Trophoblast cell (in vitro differentiated cells and primary cell): ENCODE measurements around the gene RPTOR.

Experiments used
- DNase-seq, 2 donors: peaks; one replicate each; pipeline ENCODE4 v3.0.0-alpha.2; 2016
- H2AFZ ChIP-seq: 2 replicates; pipeline ENCODE4 v1.6.1; 2013; ENCODE audit warnings: low read length, moderate library complexity, mild to moderate bottlenecking; ENCODE audit not compliant: insufficient read depth, poor library complexity
- H2AK5ac ChIP-seq: 2 replicates; pipeline ENCODE4 v1.6.1; 2013; ENCODE audit warnings: mild to moderate bottlenecking, low read length
- H2BK120ac ChIP-seq: 2 replicates; pipeline ENCODE4 v1.6.1; 2013; ENCODE audit warnings: low read length, mild to moderate bottlenecking, moderate library complexity; ENCODE audit not compliant: insufficient read depth, poor library complexity
- H2BK12ac ChIP-seq: 2 replicates; pipeline ENCODE4 v1.6.1; 2013; ENCODE audit warnings: mild to moderate bottlenecking, low read length, moderate library complexity
- H2BK5ac ChIP-seq: 2 replicates; pipeline ENCODE4 v1.6.1; 2013; ENCODE audit warnings: low read length, low read depth, moderate library complexity, mild to moderate bottlenecking; ENCODE audit not compliant: poor library complexity
- H3K14ac ChIP-seq: 2 replicates; pipeline ENCODE4 v1.6.1; 2013; ENCODE audit warnings: mild to moderate bottlenecking, low read length
- H3K18ac ChIP-seq: 2 replicates; pipeline ENCODE4 v1.6.1; 2013; ENCODE audit warnings: mild to moderate bottlenecking, low read length
- H3K23ac ChIP-seq: 2 replicates; pipeline ENCODE4 v1.6.1; 2013; ENCODE audit warnings: low read length
- H3K27ac ChIP-seq: 2 replicates; pipeline ENCODE4 v1.5.1; 2013; ENCODE audit warnings: low read depth, mild to moderate bottlenecking, inconsistent platforms, low read length, moderate library complexity
- H3K27me3 ChIP-seq: 2 replicates; pipeline ENCODE4 v1.6.1; 2013; ENCODE audit warnings: inconsistent platforms, mild to moderate bottlenecking, low read length, moderate library complexity; ENCODE audit not compliant: insufficient read depth
- H3K36me3 ChIP-seq, 2 experiments: 1 replicate in 1 of 2; 2 replicates in 1 of 2; pipeline ENCODE4 v1.6.1; 2013; ENCODE audit warnings: low read length in 2 of 2, mild to moderate bottlenecking in 2 of 2, moderate library complexity in 1 of 2; ENCODE audit not compliant: insufficient read depth in 2 of 2, control insufficient read depth in 1 of 2
- H3K4ac ChIP-seq: 2 replicates; pipeline ENCODE4 v1.6.1; 2013; ENCODE audit warnings: low read depth, mild to moderate bottlenecking, low read length, moderate library complexity
- H3K4me1 ChIP-seq, 2 experiments: 1 replicate in 1 of 2; 2 replicates in 1 of 2; pipeline ENCODE4 v1.6.1; 2013; ENCODE audit warnings: low read length in 2 of 2, mild to moderate bottlenecking in 2 of 2, moderate library complexity in 1 of 2; ENCODE audit not compliant: insufficient read depth in 2 of 2, control insufficient read depth in 1 of 2
- H3K4me2 ChIP-seq: 2 replicates; pipeline ENCODE4 v1.6.1; 2013; ENCODE audit warnings: inconsistent platforms, mild to moderate bottlenecking, low read length, moderate library complexity
- H3K4me3 ChIP-seq: 2 replicates; pipeline ENCODE4 v1.5.1; 2013; ENCODE audit warnings: mild to moderate bottlenecking, low read depth, low read length, inconsistent platforms
- H3K79me1 ChIP-seq: one replicate; pipeline ENCODE4 v1.6.1; 2013; ENCODE audit warnings: low read length
- H3K79me2 ChIP-seq: 2 replicates; pipeline ENCODE4 v1.6.1; 2013; ENCODE audit warnings: low read length, mild to moderate bottlenecking; ENCODE audit not compliant: control insufficient read depth, insufficient read depth, poor library complexity
- H3K9ac ChIP-seq: 2 replicates; pipeline ENCODE4 v1.6.1; 2013; ENCODE audit warnings: mild to moderate bottlenecking, low read length
- H3K9me3 ChIP-seq: 2 replicates; pipeline ENCODE4 v1.6.1; 2013; ENCODE audit warnings: low read depth, mild to moderate bottlenecking, control low read depth, inconsistent platforms, low read length; ENCODE audit not compliant: insufficient read depth
- H4K12ac ChIP-seq: 2 replicates; pipeline ENCODE4 v1.6.1; 2013; ENCODE audit warnings: low read depth, mild to moderate bottlenecking, low read length, moderate library complexity
- H4K8ac ChIP-seq: 2 replicates; pipeline ENCODE4 v1.6.1; 2013; ENCODE audit warnings: low read depth, mild to moderate bottlenecking, low read length, moderate library complexity
- H4K91ac ChIP-seq: one replicate; pipeline ENCODE4 v1.6.1; 2013; ENCODE audit warnings: low read depth, mild to moderate bottlenecking, low read length, moderate library complexity
- WGBS: extraction: QIAGEN DNeasy Blood & Tissue Kit; methylation state at CpG from one replicate; pipeline ENCODE4 v1.1.7; 2013; ENCODE audit warnings: missing lambda C conversion rate; ENCODE audit not compliant: insufficient read length, insufficient coverage; ENCODE audit errors: extremely low coverage; 5-methylcytosine and 5-hydroxymethylcytosine counted together

The RPTOR gene

GRCh38 chr17:80773243-80773991 lies 228.8 kb downstream of the RPTOR start:
- peak overlapping the region; percentile 39 for H3K4ac ChIP-seq

GRCh38 chr17:80774146-80774545 lies 229.5 kb downstream of the RPTOR start:
- peaks cover 2% of the 10 kb centered on the region for H3K9me3 ChIP-seq
- peaks cover 36 to 37% of the 10 kb centered on the region in 2 experiments for H3K4me1 ChIP-seq
- no CpG with 5 or more reads among the region's 20 CpGs for WGBS
- no peaks in the 10 kb centered on the region for H3K27me3 ChIP-seq
- H2AK5ac ChIP-seq = no peak overlapping the region
- no peaks in the 10 kb centered on the region for H3K79me2 ChIP-seq
- H3K79me1 ChIP-seq = peaks cover 11% of the 10 kb centered on the region
- no peak overlapping the region for H3K23ac ChIP-seq
- peak overlapping the region; percentile 10 for H3K14ac ChIP-seq
- H4K91ac ChIP-seq = peak overlapping the region; percentile 7
- H3K4ac ChIP-seq = no peak overlapping the region
- peak overlapping the region; percentile 51 for H3K27ac ChIP-seq
- no peak overlapping the region for H2AFZ ChIP-seq
- H3K36me3 ChIP-seq = no peaks in the 10 kb centered on the region
- H4K12ac ChIP-seq = no peak overlapping the region
- H2BK12ac ChIP-seq = peak overlapping the region; percentile 38
- no peak overlapping the region for H2BK120ac ChIP-seq
- DNase-seq = no peak
- H3K18ac ChIP-seq = peak overlapping the region; percentile 12
- no peak overlapping the region for H3K4me3 ChIP-seq
- peak overlapping the region; percentile 10 for H2BK5ac ChIP-seq
- no peak overlapping the region for H3K9ac ChIP-seq
- H4K8ac ChIP-seq = no peak overlapping the region
- H3K4me2 ChIP-seq = no peak overlapping the region

More at GRCh38 chr17:80773243-80773991, 228.8 kb downstream of the RPTOR start:
- no peak overlapping the region for H3K23ac ChIP-seq
- no peak for DNase-seq
- peaks cover 11% of the 10 kb centered on the region for H3K79me1 ChIP-seq
- no CpG with 5 or more reads among the region's 19 CpGs for WGBS
- peak overlapping the region; percentile 35 for H2BK5ac ChIP-seq
- H4K12ac ChIP-seq = no peak overlapping the region
- H3K9ac ChIP-seq = no peak overlapping the region
- no peaks in the 10 kb centered on the region for H3K79me2 ChIP-seq
- peak overlapping the region; percentile 26 for H2BK120ac ChIP-seq
- H2BK12ac ChIP-seq = peak overlapping the region; percentile 88
- peak overlapping the region; percentile 44 for H3K14ac ChIP-seq
- peak overlapping the region; percentile 62 for H3K27ac ChIP-seq
- peaks cover 36 to 37% of the 10 kb centered on the region in 2 experiments for H3K4me1 ChIP-seq
- no peaks in the 10 kb centered on the region for H3K36me3 ChIP-seq
- peak overlapping the region; percentile 35 for H2AK5ac ChIP-seq
- H4K8ac ChIP-seq = peak overlapping the region; percentile 30
- H3K27me3 ChIP-seq = no peaks in the 10 kb centered on the region
- H3K18ac ChIP-seq = peak overlapping the region; percentile 54
- H3K9me3 ChIP-seq = peaks cover 4% of the 10 kb centered on the region
- no peak overlapping the region for H3K4me2 ChIP-seq
- H2AFZ ChIP-seq = no peak overlapping the region
- H3K4me3 ChIP-seq = no peak overlapping the region
- peak overlapping the region; percentile 66 for H4K91ac ChIP-seq

GRCh38 chr17:80774643-80775281 lies 230.1 kb downstream of the RPTOR start:
- Histone ChIP-seq H3K27me3 (no peaks in the 10 kb centered on the region), H3K9ac (no peak overlapping the region), H3K4me3 (no peak overlapping the region), H2AK5ac (no peak overlapping the region), H3K4ac (no peak overlapping the region), H3K27ac (peak overlapping the region; percentile 51), H3K4me2 (no peak overlapping the region), H4K8ac (no peak overlapping the region), H3K23ac (no peak overlapping the region), H3K14ac (no peak overlapping the region), H3K18ac (no peak overlapping the region), H2BK120ac (no peak overlapping the region), H3K79me2 (no peaks in the 10 kb centered on the region), H2BK5ac (peak overlapping the region; percentile 10), H3K4me1 (peaks cover 36 to 42% of the 10 kb centered on the region in 2 experiments), H3K9me3 (no peaks in the 10 kb centered on the region), H2AFZ (no peak overlapping the region), H3K79me1 (peaks cover 11% of the 10 kb centered on the region), H4K12ac (no peak overlapping the region), H3K36me3 (peaks cover 0 to 2% of the 10 kb centered on the region in 2 experiments), H4K91ac (peak overlapping the region; percentile 53), H2BK12ac (peak overlapping the region; percentile 38)
- no CpG with 5 or more reads among the region's 21 CpGs for WGBS
- DNase-seq = no peak

GRCh38 chr17:80775863-80776262 lies 231.2 kb downstream of the RPTOR start:
- peaks cover 16% of the 10 kb centered on the region for H3K79me1 ChIP-seq
- H3K14ac ChIP-seq = no peak overlapping the region
- H4K8ac ChIP-seq = no peak overlapping the region
- H2BK12ac ChIP-seq = no peak overlapping the region
- no peak overlapping the region for H3K4me2 ChIP-seq
- no peak overlapping the region for H2BK5ac ChIP-seq
- no peak overlapping the region for H3K18ac ChIP-seq
- no peaks in the 10 kb centered on the region for H3K27me3 ChIP-seq
- no peak overlapping the region for H2BK120ac ChIP-seq
- no CpG with 5 or more reads among the region's 2 CpGs for WGBS
- H2AK5ac ChIP-seq = no peak overlapping the region
- peaks cover 38 to 43% of the 10 kb centered on the region in 2 experiments for H3K4me1 ChIP-seq
- H3K9me3 ChIP-seq = no peaks in the 10 kb centered on the region
- H3K4ac ChIP-seq = no peak overlapping the region
- no peak overlapping the region for H2AFZ ChIP-seq
- H4K12ac ChIP-seq = no peak overlapping the region
- no peak overlapping the region for H4K91ac ChIP-seq
- H3K27ac ChIP-seq = no peak overlapping the region
- DNase-seq = no peak
- no peak overlapping the region for H3K9ac ChIP-seq
- no peaks in the 10 kb centered on the region for H3K79me2 ChIP-seq
- H3K23ac ChIP-seq = no peak overlapping the region
- no peak overlapping the region for H3K4me3 ChIP-seq
- peaks cover 0 to 2% of the 10 kb centered on the region in 2 experiments for H3K36me3 ChIP-seq
